Measurements from ENCODE around the gene MYO3B. TPM values are rescaled to one million over a fixed set of nuclear protein-coding genes. Genes with fewer than 3 reads are reported as not detected.

Gene MYO3B
- total RNA-seq, 1 donor from 2014 or later: 0.22 TPM

- Mint-ChIP-seq H3K27ac (ENCODE audit: unreplicated experiment) (no peak overlapping the region), H3K36me3 (ENCODE audit: unreplicated experiment) (no peaks in the 10 kb centered on the region), H3K27me3 (ENCODE audit: unreplicated experiment) (no peaks in the 10 kb centered on the region), H3K9me3 (ENCODE audit: unreplicated experiment) (no peaks in the 10 kb centered on the region), H3K4me3 (ENCODE audit: unreplicated experiment) (no peak overlapping the region), H3K4me1 (ENCODE audit: low read depth, unreplicated experiment) (peaks cover 4% of the 10 kb centered on the region)
- TF ChIP-seq CTCF (IDR thresholded peaks at IDR 0.05; ENCODE audit: partially characterized antibody, unreplicated experiment): no peak
- DNase-seq: no peak
These were observed 461.7 kb downstream of the MYO3B start for GRCh38 chr2:170639635-170640034.

GRCh38 chr2:170641961-170642360 is 464.0 kb downstream of the MYO3B start:
- Mint-ChIP-seq H3K4me3 (ENCODE audit: unreplicated experiment) (no peak overlapping the region), H3K27me3 (ENCODE audit: unreplicated experiment) (no peaks in the 10 kb centered on the region), H3K9me3 (ENCODE audit: unreplicated experiment) (no peaks in the 10 kb centered on the region), H3K36me3 (ENCODE audit: unreplicated experiment) (no peaks in the 10 kb centered on the region), H3K27ac (ENCODE audit: unreplicated experiment) (no peak overlapping the region), H3K4me1 (ENCODE audit: low read depth, unreplicated experiment) (peaks cover 4% of the 10 kb centered on the region)
- DNase-seq: no peak
- no peak for TF ChIP-seq CTCF (IDR thresholded peaks at IDR 0.05; ENCODE audit: partially characterized antibody, unreplicated experiment)

GRCh38 chr2:170643346-170643745 is 465.4 kb downstream of the MYO3B start:
- no peak for TF ChIP-seq CTCF (IDR thresholded peaks at IDR 0.05; ENCODE audit: partially characterized antibody, unreplicated experiment)
- Mint-ChIP-seq H3K4me3 (ENCODE audit: unreplicated experiment) (no peak overlapping the region), H3K27me3 (ENCODE audit: unreplicated experiment) (no peaks in the 10 kb centered on the region), H3K36me3 (ENCODE audit: unreplicated experiment) (no peaks in the 10 kb centered on the region), H3K9me3 (ENCODE audit: unreplicated experiment) (no peaks in the 10 kb centered on the region), H3K4me1 (ENCODE audit: low read depth, unreplicated experiment) (peaks cover 4% of the 10 kb centered on the region), H3K27ac (ENCODE audit: unreplicated experiment) (no peak overlapping the region)
- DNase-seq: no peak

- Mint-ChIP-seq H3K36me3 (ENCODE audit: unreplicated experiment) (no peaks in the 10 kb centered on the region), H3K27me3 (ENCODE audit: unreplicated experiment) (no peaks in the 10 kb centered on the region), H3K27ac (ENCODE audit: unreplicated experiment) (no peak overlapping the region), H3K4me3 (ENCODE audit: unreplicated experiment) (no peak overlapping the region), H3K4me1 (ENCODE audit: low read depth, unreplicated experiment) (no peaks in the 10 kb centered on the region), H3K9me3 (ENCODE audit: unreplicated experiment) (no peaks in the 10 kb centered on the region)
- DNase-seq: no peak
- no peak for TF ChIP-seq CTCF (IDR thresholded peaks at IDR 0.05; ENCODE audit: partially characterized antibody, unreplicated experiment)
These were observed 469.9 kb downstream of the MYO3B start for GRCh38 chr2:170647741-170648436.

GRCh38 chr2:170651624-170652325 is 473.8 kb downstream of the MYO3B start:
- no peaks in the 10 kb centered on the region for H3K4me1 Mint-ChIP-seq (ENCODE audit: low read depth, unreplicated experiment)
- no peak overlapping the region for H3K27ac Mint-ChIP-seq (ENCODE audit: unreplicated experiment)
- H3K4me3 Mint-ChIP-seq (ENCODE audit: unreplicated experiment): no peak overlapping the region
- no peak for TF ChIP-seq CTCF (IDR thresholded peaks at IDR 0.05; ENCODE audit: partially characterized antibody, unreplicated experiment)
- H3K36me3 Mint-ChIP-seq (ENCODE audit: unreplicated experiment): no peaks in the 10 kb centered on the region
- no peaks in the 10 kb centered on the region for H3K9me3 Mint-ChIP-seq (ENCODE audit: unreplicated experiment)
- no peaks in the 10 kb centered on the region for H3K27me3 Mint-ChIP-seq (ENCODE audit: unreplicated experiment)
- DNase-seq: no peak
